ENCODE results near the gene TUBB2A.
"Not testable (repeated sequence)": the region's sequence is repeated elsewhere in the genome, so short reads cannot be mapped to it uniquely, and the experiment has no call there.

The TUBB2A gene

GRCh38 chr6:3166535-3167225, 9.3 kb upstream of the TUBB2A start:
- not testable (repeated sequence) for H3K9me3 ChIP-seq (ENCODE audit: control insufficient read depth in 2 of 2, low read length in 2 of 2); H3K9ac ChIP-seq (ENCODE audit: low read length in 2 of 2); H3K36me3 ChIP-seq (ENCODE audit: control insufficient read depth in 2 of 2, insufficient read depth in 2 of 2, low read length in 2 of 2); H3K4me3 ChIP-seq (ENCODE audit: low read length in 2 of 2); H3K27ac ChIP-seq (ENCODE audit: low read length); H3K4me1 ChIP-seq (ENCODE audit: control insufficient read depth, insufficient read depth, low read length); H3K27me3 ChIP-seq (ENCODE audit: control insufficient read depth in 1 of 2, insufficient read depth in 2 of 2, low read length in 2 of 2)

GRCh38 chr6:3165631-3166534, 8.5 kb upstream of the TUBB2A start:
- Histone ChIP-seq H3K4me3 (ENCODE audit: low read length in 2 of 2) (no peak overlapping the region), H3K9me3 (ENCODE audit: control insufficient read depth in 2 of 2, low read length in 2 of 2) (no peaks in the 10 kb centered on the region), H3K27ac (ENCODE audit: low read length) (no peak overlapping the region), H3K9ac (ENCODE audit: low read length in 2 of 2) (no peak overlapping the region), H3K36me3 (ENCODE audit: control insufficient read depth in 2 of 2, insufficient read depth in 2 of 2, low read length in 2 of 2) (no peaks in the 10 kb centered on the region), H3K27me3 (ENCODE audit: control insufficient read depth in 1 of 2, insufficient read depth in 2 of 2, low read length in 2 of 2) (no peaks in the 10 kb centered on the region), H3K4me1 (ENCODE audit: control insufficient read depth, insufficient read depth, low read length) (peaks cover 3% of the 10 kb centered on the region)

- Histone ChIP-seq H3K4me3 (ENCODE audit: low read length in 2 of 2) (no peak overlapping the region), H3K27me3 (ENCODE audit: control insufficient read depth in 1 of 2, insufficient read depth in 2 of 2, low read length in 2 of 2) (no peaks in the 10 kb centered on the region), H3K9me3 (ENCODE audit: control insufficient read depth in 2 of 2, low read length in 2 of 2) (no peaks in the 10 kb centered on the region), H3K27ac (ENCODE audit: low read length) (no peak overlapping the region), H3K36me3 (ENCODE audit: control insufficient read depth in 2 of 2, insufficient read depth in 2 of 2, low read length in 2 of 2) (no peaks in the 10 kb centered on the region), H3K9ac (ENCODE audit: low read length in 2 of 2) (no peak overlapping the region), H3K4me1 (ENCODE audit: control insufficient read depth, insufficient read depth, low read length) (peaks cover 9% of the 10 kb centered on the region)
Observed at GRCh38 chr6:3164388-3164787, 7.0 kb upstream of the TUBB2A start.

GRCh38 chr6:3163248-3163594, 5.9 kb upstream of the TUBB2A start:
- H3K9ac ChIP-seq (ENCODE audit: low read length in 2 of 2): peak overlapping the region; percentile 51 to 55
- H3K4me1 ChIP-seq (ENCODE audit: control insufficient read depth, insufficient read depth, low read length): peaks cover 9% of the 10 kb centered on the region

GRCh38 chr6:3162565-3163247, 5.4 kb upstream of the TUBB2A start:
- Histone ChIP-seq H3K4me3 (ENCODE audit: low read length in 2 of 2) (peak overlapping the region; percentile 66 to 83), H3K36me3 (ENCODE audit: control insufficient read depth in 2 of 2, insufficient read depth in 2 of 2, low read length in 2 of 2) (no peaks in the 10 kb centered on the region), H3K9me3 (ENCODE audit: control insufficient read depth in 2 of 2, low read length in 2 of 2) (no peaks in the 10 kb centered on the region), H3K27ac (ENCODE audit: low read length) (peak overlapping the region; percentile 75), H3K9ac (ENCODE audit: low read length in 2 of 2) (peak overlapping the region; percentile 67 to 78), H3K27me3 (ENCODE audit: control insufficient read depth in 1 of 2, insufficient read depth in 2 of 2, low read length in 2 of 2) (no peaks in the 10 kb centered on the region), H3K4me1 (ENCODE audit: control insufficient read depth, insufficient read depth, low read length) (peaks cover 9% of the 10 kb centered on the region)

More at GRCh38 chr6:3163248-3163594, 5.9 kb upstream of the TUBB2A start:
- H3K27me3 ChIP-seq (ENCODE audit: control insufficient read depth in 1 of 2, insufficient read depth in 2 of 2, low read length in 2 of 2): no peaks in the 10 kb centered on the region
- peak overlapping the region; percentile 28 to 83 for H3K4me3 ChIP-seq (ENCODE audit: low read length in 2 of 2)
- H3K36me3 ChIP-seq (ENCODE audit: control insufficient read depth in 2 of 2, insufficient read depth in 2 of 2, low read length in 2 of 2): no peaks in the 10 kb centered on the region
- no peak overlapping the region for H3K27ac ChIP-seq (ENCODE audit: low read length)
- H3K9me3 ChIP-seq (ENCODE audit: control insufficient read depth in 2 of 2, low read length in 2 of 2): no peaks in the 10 kb centered on the region

- Histone ChIP-seq H3K9me3 (ENCODE audit: control insufficient read depth in 2 of 2, low read length in 2 of 2) (no peaks in the 10 kb centered on the region), H3K9ac (ENCODE audit: low read length in 2 of 2) (peak overlapping the region; percentile 29 to 67), H3K27ac (ENCODE audit: low read length) (peak overlapping the region; percentile 75), H3K4me1 (ENCODE audit: control insufficient read depth, insufficient read depth, low read length) (peaks cover 9% of the 10 kb centered on the region), H3K27me3 (ENCODE audit: control insufficient read depth in 1 of 2, insufficient read depth in 2 of 2, low read length in 2 of 2) (no peaks in the 10 kb centered on the region), H3K4me3 (ENCODE audit: low read length in 2 of 2) (peak overlapping the region; percentile 66 to 83), H3K36me3 (ENCODE audit: control insufficient read depth in 2 of 2, insufficient read depth in 2 of 2, low read length in 2 of 2) (no peaks in the 10 kb centered on the region)
Observed at GRCh38 chr6:3162067-3162497, 4.7 kb upstream of the TUBB2A start.

GRCh38 chr6:3159805-3160781, 2.7 kb upstream of the TUBB2A start:
- no peak overlapping the region for H3K4me3 ChIP-seq (ENCODE audit: low read length in 2 of 2)
- peak overlapping the region in 1 of 2 donors; percentile 36 for H3K9ac ChIP-seq (ENCODE audit: low read length in 2 of 2)
- peak overlapping the region; percentile 37 for H3K27ac ChIP-seq (ENCODE audit: low read length)
- no peaks in the 10 kb centered on the region for H3K9me3 ChIP-seq (ENCODE audit: control insufficient read depth in 2 of 2, low read length in 2 of 2)
- H3K36me3 ChIP-seq (ENCODE audit: control insufficient read depth in 2 of 2, insufficient read depth in 2 of 2, low read length in 2 of 2): no peaks in the 10 kb centered on the region
- no peaks in the 10 kb centered on the region for H3K27me3 ChIP-seq (ENCODE audit: control insufficient read depth in 1 of 2, insufficient read depth in 2 of 2, low read length in 2 of 2)
- H3K4me1 ChIP-seq (ENCODE audit: control insufficient read depth, insufficient read depth, low read length): peaks cover 17% of the 10 kb centered on the region

- Histone ChIP-seq H3K4me1 (ENCODE audit: control insufficient read depth, insufficient read depth, low read length) (peaks cover 19% of the 10 kb centered on the region), H3K4me3 (ENCODE audit: low read length in 2 of 2) (peak overlapping the region; percentile 72 to 88), H3K27ac (ENCODE audit: low read length) (peak overlapping the region; percentile 91), H3K9ac (ENCODE audit: low read length in 2 of 2) (peak overlapping the region; percentile 71 to 79)
- not testable (repeated sequence) for H3K27me3 ChIP-seq (ENCODE audit: control insufficient read depth in 1 of 2, insufficient read depth in 2 of 2, low read length in 2 of 2); H3K36me3 ChIP-seq (ENCODE audit: control insufficient read depth in 2 of 2, insufficient read depth in 2 of 2, low read length in 2 of 2); H3K9me3 ChIP-seq (ENCODE audit: control insufficient read depth in 2 of 2, low read length in 2 of 2)
Observed at GRCh38 chr6:3156184-3157130, 887 bp downstream of the TUBB2A start.

- H3K4me3 ChIP-seq (ENCODE audit: low read length in 2 of 2); H3K27ac ChIP-seq (ENCODE audit: low read length); H3K36me3 ChIP-seq (ENCODE audit: control insufficient read depth in 2 of 2, insufficient read depth in 2 of 2, low read length in 2 of 2); H3K9me3 ChIP-seq (ENCODE audit: control insufficient read depth in 2 of 2, low read length in 2 of 2); H3K27me3 ChIP-seq (ENCODE audit: control insufficient read depth in 1 of 2, insufficient read depth in 2 of 2, low read length in 2 of 2); H3K9ac ChIP-seq (ENCODE audit: low read length in 2 of 2): not testable (repeated sequence)
- H3K4me1 ChIP-seq (ENCODE audit: control insufficient read depth, insufficient read depth, low read length): peaks cover 21% of the 10 kb centered on the region
Observed at GRCh38 chr6:3155416-3155815, 1.9 kb downstream of the TUBB2A start.

Measured in stomach smooth muscle (tissue), 2 donors.